ENCODE data around the gene SLC2A13. TPM values are rescaled to one million over a fixed set of nuclear protein-coding genes. Genes with fewer than 3 reads are reported as not detected.

Gene SLC2A13
- total and polyA plus RNA-seq, 4 donors = 21.1 to 85.5 (median 28.6) TPM

DNA sequence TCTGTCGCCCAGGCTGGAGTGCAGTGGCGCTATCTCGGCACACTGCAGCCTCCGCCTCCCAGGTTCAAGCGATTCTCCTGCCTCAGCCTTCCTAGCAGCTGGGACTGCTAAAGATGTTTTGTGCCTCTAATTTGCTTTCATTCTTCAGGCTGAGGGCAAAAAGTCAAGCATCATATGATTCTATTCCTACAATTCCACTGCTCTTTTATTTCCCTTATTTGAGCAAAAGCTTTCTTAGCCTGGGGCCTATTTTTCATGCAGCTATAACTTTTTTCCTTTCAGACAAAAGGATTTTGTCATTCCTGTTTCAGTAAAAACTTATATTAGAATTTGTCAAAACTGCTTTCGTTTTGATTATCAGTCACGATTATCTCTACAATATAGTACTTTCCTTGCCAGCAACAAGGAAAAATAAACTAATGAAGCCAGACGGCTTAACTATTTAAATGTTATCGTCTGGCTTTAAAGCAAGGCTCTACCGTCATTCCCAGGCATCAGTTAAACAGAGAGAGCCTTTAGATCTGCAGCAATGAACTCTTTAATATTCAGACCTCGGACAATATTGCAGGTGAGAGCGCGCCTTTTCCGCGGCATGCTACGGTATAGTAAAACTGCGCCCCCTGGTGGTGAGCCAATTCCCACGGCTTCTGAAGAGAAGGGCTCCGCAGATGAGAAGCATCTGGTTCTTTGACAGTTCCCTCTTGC lies 1.4 kb upstream of the SLC2A13 start:
- no peak overlapping the region for H3K27ac ChIP-seq (ENCODE audit: low read depth, low read length)
- H3K27me3 ChIP-seq (ENCODE audit: control insufficient read depth, insufficient read depth, low read length) = no peaks in the 10 kb centered on the region
- peak in 5 of 6 donors; percentile 73 to 96 (median 80) for DNase-seq (ENCODE audit: low read depth in 4 of 6, low spot score in 6 of 6)
- peaks cover 9% of the 10 kb centered on the region for H3K4me1 ChIP-seq (ENCODE audit: control insufficient read depth, insufficient read depth, low read length)
- WGBS (ENCODE audit: insufficient coverage) = 26% methylated on average over 17 of the region's 19 CpGs
- H3K9me3 ChIP-seq (ENCODE audit: control insufficient read depth, insufficient read depth, low read length) = no peaks in the 10 kb centered on the region
- no peak overlapping the region for H3K4me3 ChIP-seq (ENCODE audit: low read depth, low read length)
- no peaks in the 10 kb centered on the region for H3K36me3 ChIP-seq (ENCODE audit: control insufficient read depth, insufficient read depth, low read length)

DNA sequence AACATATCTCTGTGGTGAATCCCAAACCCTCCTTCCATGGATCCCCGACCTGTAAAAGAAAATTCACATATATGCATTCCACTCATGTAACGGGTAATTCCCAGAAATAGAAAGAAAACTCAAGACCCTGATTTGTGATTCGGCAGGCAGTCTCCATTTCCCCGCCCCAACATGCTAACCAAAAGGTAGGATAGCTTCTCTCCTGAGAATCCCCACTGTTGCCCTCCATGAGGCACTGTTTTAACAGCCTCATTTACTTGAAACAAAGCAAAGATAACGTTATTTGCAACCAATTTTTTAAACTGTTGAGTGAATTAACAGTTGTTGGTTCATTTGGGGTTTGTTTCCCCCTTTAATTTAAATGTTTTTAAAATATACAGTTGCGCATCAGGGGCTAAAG lies 774 bp upstream of the SLC2A13 start:
- Histone ChIP-seq H3K4me3 (ENCODE audit: low read depth, low read length) (no peak overlapping the region), H3K4me1 (ENCODE audit: control insufficient read depth, insufficient read depth, low read length) (peaks cover 9% of the 10 kb centered on the region), H3K27ac (ENCODE audit: low read depth, low read length) (no peak overlapping the region), H3K36me3 (ENCODE audit: control insufficient read depth, insufficient read depth, low read length) (no peaks in the 10 kb centered on the region), H3K9me3 (ENCODE audit: control insufficient read depth, insufficient read depth, low read length) (no peaks in the 10 kb centered on the region), H3K27me3 (ENCODE audit: control insufficient read depth, insufficient read depth, low read length) (no peaks in the 10 kb centered on the region)
- no peak for DNase-seq (ENCODE audit: low read depth in 4 of 6, low spot score in 6 of 6)
- WGBS (ENCODE audit: insufficient coverage) = 60% methylated on average over 1 of the region's 6 CpGs

DNA sequence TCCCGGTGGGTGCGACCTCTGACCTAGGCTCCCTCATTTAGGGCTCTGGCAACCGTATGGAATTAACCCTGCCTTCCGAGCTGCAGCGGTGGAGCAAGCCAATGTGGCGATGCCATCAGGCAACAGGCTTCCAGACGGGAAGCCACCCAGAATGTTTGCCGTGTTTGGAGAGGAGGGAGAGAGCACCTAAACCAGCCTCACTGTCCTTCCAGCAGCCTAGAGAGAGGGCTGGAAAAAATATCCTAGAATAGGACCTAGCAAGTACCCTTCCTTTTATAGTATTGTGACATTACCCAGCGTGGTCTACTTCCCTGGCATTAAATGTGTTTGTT lies 287 bp upstream of the SLC2A13 start:
- H3K9me3 ChIP-seq (ENCODE audit: control insufficient read depth, insufficient read depth, low read length) = no peaks in the 10 kb centered on the region
- H3K36me3 ChIP-seq (ENCODE audit: control insufficient read depth, insufficient read depth, low read length) = no peaks in the 10 kb centered on the region
- peaks cover 9% of the 10 kb centered on the region for H3K4me1 ChIP-seq (ENCODE audit: control insufficient read depth, insufficient read depth, low read length)
- WGBS (ENCODE audit: insufficient coverage) = 13% methylated on average over 7 of the region's 9 CpGs
- no peak overlapping the region for H3K27ac ChIP-seq (ENCODE audit: low read depth, low read length)
- no peaks in the 10 kb centered on the region for H3K27me3 ChIP-seq (ENCODE audit: control insufficient read depth, insufficient read depth, low read length)
- no peak for DNase-seq (ENCODE audit: low read depth in 4 of 6, low spot score in 6 of 6)
- peak overlapping the region; percentile 26 for H3K4me3 ChIP-seq (ENCODE audit: low read depth, low read length)

DNA sequence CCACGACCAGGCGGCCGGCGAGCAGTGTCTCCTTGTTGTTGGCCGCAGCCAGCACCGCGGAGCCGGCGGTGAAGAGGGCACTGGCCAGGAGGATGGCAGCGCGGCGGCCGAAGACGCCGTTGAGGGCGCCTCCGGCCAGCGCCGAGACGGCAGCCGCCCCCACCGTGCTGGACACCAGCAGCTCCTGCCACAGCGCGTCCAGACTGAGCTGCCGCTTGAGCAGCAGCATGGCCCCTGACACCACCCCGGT lies 691 bp downstream of the SLC2A13 start:
- WGBS (ENCODE audit: insufficient coverage) = 0% methylated on average over 26 of the region's 26 CpGs
- DNase-seq (ENCODE audit: low read depth in 4 of 6, low spot score in 6 of 6) = no peak
- Histone ChIP-seq H3K9me3 (ENCODE audit: control insufficient read depth, insufficient read depth, low read length) (no peaks in the 10 kb centered on the region), H3K27ac (ENCODE audit: low read depth, low read length) (no peak overlapping the region), H3K4me3 (ENCODE audit: low read depth, low read length) (peak overlapping the region; percentile 52), H3K36me3 (ENCODE audit: control insufficient read depth, insufficient read depth, low read length) (no peaks in the 10 kb centered on the region), H3K27me3 (ENCODE audit: control insufficient read depth, insufficient read depth, low read length) (no peaks in the 10 kb centered on the region), H3K4me1 (ENCODE audit: control insufficient read depth, insufficient read depth, low read length) (peaks cover 9% of the 10 kb centered on the region)

DNA sequence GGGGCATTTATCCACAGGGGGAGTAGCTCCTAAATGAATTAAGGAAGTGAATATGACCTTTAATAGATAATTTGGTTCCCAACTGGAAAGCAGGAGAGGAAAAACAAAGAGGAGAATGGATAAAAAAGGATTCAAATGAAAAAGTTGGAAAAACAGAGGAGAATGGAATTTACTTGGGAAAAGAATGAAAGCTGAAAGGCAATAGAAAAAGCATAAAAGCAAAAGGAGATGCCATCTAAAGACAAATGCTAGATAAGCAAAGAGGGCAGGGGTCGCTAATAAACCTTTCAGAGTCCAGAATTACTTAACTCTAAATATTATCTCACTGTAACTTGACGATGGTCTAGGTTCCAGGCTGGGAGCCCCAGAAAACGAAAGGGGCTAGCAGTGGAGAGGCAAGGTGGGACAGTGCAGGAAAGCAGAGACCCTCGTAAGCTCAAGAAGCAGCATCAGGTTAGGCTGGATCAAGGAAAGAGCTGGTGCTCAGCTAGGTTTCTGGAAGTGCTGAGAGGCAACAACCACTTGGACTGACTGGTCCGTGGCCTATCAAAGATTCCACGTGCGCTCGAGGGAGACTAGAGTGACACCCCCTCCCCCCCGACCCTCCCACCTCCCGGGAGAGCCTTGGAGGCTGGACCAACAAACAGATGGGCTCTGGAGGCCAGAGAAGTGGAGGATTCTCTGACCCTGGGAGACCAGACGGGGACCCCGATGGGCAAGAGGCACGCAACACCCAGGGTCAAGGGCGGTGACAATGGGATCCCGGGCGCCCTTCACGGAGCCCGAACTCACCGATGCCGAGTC lies 1.2 kb downstream of the SLC2A13 start:
- Histone ChIP-seq H3K4me3 (ENCODE audit: low read depth, low read length) (peak overlapping the region; percentile 52), H3K36me3 (ENCODE audit: control insufficient read depth, insufficient read depth, low read length) (no peaks in the 10 kb centered on the region), H3K27me3 (ENCODE audit: control insufficient read depth, insufficient read depth, low read length) (no peaks in the 10 kb centered on the region), H3K4me1 (ENCODE audit: control insufficient read depth, insufficient read depth, low read length) (peaks cover 9% of the 10 kb centered on the region), H3K9me3 (ENCODE audit: control insufficient read depth, insufficient read depth, low read length) (no peaks in the 10 kb centered on the region), H3K27ac (ENCODE audit: low read depth, low read length) (no peak overlapping the region)
- WGBS (ENCODE audit: insufficient coverage) = 2% methylated on average over 12 of the region's 20 CpGs
- peak in 2 of 6 donors; percentile 16 to 29 for DNase-seq (ENCODE audit: low read depth in 4 of 6, low spot score in 6 of 6)

DNA sequence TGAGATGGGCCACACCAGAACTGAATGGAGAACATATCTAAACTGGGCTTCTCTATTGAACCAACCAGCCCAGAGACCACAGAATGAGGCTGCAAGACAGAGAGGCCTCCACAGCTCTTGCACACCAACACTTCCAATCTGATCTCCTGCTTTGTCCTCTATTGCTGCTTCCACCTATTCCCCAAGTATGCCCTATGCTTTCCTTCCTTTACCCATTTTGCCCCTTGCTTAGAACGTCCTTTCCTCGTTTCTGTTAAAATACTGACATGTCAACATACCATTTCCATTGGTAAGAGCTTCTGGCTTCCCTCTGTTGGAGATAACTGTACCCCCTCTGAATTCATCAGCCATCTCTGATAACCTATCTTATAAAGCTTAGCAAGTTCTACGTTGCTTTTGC lies 2.8 kb downstream of the SLC2A13 start:
- peaks cover 9% of the 10 kb centered on the region for H3K4me1 ChIP-seq (ENCODE audit: control insufficient read depth, insufficient read depth, low read length)
- WGBS (ENCODE audit: insufficient coverage) = 71% methylated on average over 3 of the region's 3 CpGs
- no peak overlapping the region for H3K4me3 ChIP-seq (ENCODE audit: low read depth, low read length)
- H3K27ac ChIP-seq (ENCODE audit: low read depth, low read length) = no peak overlapping the region
- no peaks in the 10 kb centered on the region for H3K27me3 ChIP-seq (ENCODE audit: control insufficient read depth, insufficient read depth, low read length)
- no peak for DNase-seq (ENCODE audit: low read depth in 4 of 6, low spot score in 6 of 6)
- no peaks in the 10 kb centered on the region for H3K36me3 ChIP-seq (ENCODE audit: control insufficient read depth, insufficient read depth, low read length)
- no peaks in the 10 kb centered on the region for H3K9me3 ChIP-seq (ENCODE audit: control insufficient read depth, insufficient read depth, low read length)

DNA sequence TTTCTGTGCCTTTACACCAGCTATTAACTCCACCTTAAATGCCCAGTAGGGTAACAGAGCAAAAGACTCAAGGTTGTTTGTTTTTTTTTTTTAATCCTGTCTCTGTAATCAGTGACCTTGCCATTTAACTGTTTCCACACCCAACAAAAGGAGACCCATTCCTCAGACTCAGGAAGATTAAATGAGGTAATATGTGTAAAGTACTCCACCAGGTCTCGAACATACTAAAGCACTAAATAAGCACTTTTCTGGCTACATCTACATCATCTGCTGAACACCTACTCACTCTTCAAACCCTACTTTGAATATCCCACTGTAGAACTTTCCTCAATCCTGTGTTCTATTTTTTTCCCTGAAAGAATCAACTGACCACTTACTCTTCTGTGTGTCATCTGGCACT lies 4.1 kb downstream of the SLC2A13 start:
- H3K36me3 ChIP-seq (ENCODE audit: control insufficient read depth, insufficient read depth, low read length) = no peaks in the 10 kb centered on the region
- no CpG with 5 or more reads among the region's 1 CpG for WGBS (ENCODE audit: insufficient coverage)
- H3K27ac ChIP-seq (ENCODE audit: low read depth, low read length) = no peak overlapping the region
- no peak overlapping the region for H3K4me3 ChIP-seq (ENCODE audit: low read depth, low read length)
- DNase-seq (ENCODE audit: low read depth in 4 of 6, low spot score in 6 of 6) = no peak
- H3K27me3 ChIP-seq (ENCODE audit: control insufficient read depth, insufficient read depth, low read length) = no peaks in the 10 kb centered on the region
- peaks cover 9% of the 10 kb centered on the region for H3K4me1 ChIP-seq (ENCODE audit: control insufficient read depth, insufficient read depth, low read length)
- H3K9me3 ChIP-seq (ENCODE audit: control insufficient read depth, insufficient read depth, low read length) = no peaks in the 10 kb centered on the region

DNA sequence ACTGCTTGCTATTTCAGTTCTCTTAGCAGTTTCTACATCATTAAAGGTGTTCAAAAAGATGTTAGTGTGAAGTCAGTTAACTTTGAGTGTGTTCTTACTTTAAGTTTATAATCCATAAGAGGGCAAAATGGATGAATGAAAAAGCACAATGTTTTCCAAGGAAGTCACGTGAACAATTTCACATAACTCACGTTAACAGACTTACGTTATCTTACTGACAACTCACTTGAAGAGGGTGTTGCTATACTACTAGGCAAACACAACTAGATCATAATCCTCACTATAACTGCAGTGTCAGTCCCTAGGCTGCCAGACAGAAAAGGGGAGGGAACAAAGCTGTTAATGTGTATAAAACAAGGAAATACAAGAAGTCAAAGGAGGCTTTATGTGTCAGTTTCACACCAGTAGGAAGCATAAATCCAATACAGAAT lies 6.4 kb downstream of the SLC2A13 start:
- WGBS (ENCODE audit: insufficient coverage) = 72% methylated on average over 3 of the region's 3 CpGs
- Histone ChIP-seq H3K4me1 (ENCODE audit: control insufficient read depth, insufficient read depth, low read length) (no peaks in the 10 kb centered on the region), H3K27ac (ENCODE audit: low read depth, low read length) (no peak overlapping the region), H3K4me3 (ENCODE audit: low read depth, low read length) (no peak overlapping the region), H3K27me3 (ENCODE audit: control insufficient read depth, insufficient read depth, low read length) (no peaks in the 10 kb centered on the region), H3K9me3 (ENCODE audit: control insufficient read depth, insufficient read depth, low read length) (no peaks in the 10 kb centered on the region), H3K36me3 (ENCODE audit: control insufficient read depth, insufficient read depth, low read length) (no peaks in the 10 kb centered on the region)
- peak in 1 of 6 donors; percentile 35 for DNase-seq (ENCODE audit: low read depth in 4 of 6, low spot score in 6 of 6)

DNA sequence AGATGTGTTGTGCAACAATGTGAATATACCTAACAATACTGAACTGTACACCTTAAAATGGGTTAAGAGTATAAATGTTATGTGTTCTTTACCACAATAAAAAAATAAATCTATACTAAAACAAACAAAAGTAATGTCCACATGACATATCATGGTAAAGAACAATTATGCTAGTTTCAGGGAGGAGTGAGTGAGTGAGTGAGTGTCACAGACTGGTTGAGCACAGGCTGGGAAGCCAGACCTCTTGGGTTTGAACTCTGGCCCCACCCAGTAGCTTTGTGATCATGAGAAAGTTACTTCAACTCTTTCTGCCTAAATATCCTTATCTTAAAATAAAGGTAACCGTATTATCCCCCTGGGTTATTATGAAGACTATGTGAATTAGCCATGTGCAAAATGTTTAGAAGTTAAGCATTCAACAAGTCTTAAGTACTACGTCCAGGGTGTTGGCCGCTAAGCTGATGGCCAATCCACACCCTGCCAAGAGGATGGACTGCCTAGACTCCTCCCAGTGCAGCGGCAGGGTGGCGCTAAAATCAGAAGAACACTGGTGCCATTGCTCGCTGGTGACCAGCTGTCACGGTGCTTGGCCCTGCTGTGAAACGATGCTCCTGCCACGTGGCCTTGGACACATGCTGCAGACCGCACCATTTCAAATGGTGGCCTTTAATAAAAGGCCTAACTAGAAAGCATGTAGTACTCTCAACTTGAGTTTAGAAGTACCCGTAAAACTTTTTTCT lies 7.3 kb downstream of the SLC2A13 start:
- Histone ChIP-seq H3K27me3 (ENCODE audit: control insufficient read depth, insufficient read depth, low read length) (no peaks in the 10 kb centered on the region), H3K36me3 (ENCODE audit: control insufficient read depth, insufficient read depth, low read length) (no peaks in the 10 kb centered on the region), H3K9me3 (ENCODE audit: control insufficient read depth, insufficient read depth, low read length) (no peaks in the 10 kb centered on the region), H3K27ac (ENCODE audit: low read depth, low read length) (no peak overlapping the region), H3K4me1 (ENCODE audit: control insufficient read depth, insufficient read depth, low read length) (no peaks in the 10 kb centered on the region), H3K4me3 (ENCODE audit: low read depth, low read length) (no peak overlapping the region)
- no peak for DNase-seq (ENCODE audit: low read depth in 4 of 6, low spot score in 6 of 6)
- WGBS (ENCODE audit: insufficient coverage) = 93% methylated on average over 9 of the region's 11 CpGs
